Stimulated activated CD4-positive, alpha-beta T cell treated with anti-CD3 and anti-CD28 coated beads, Interleukin-4, amount 100 ng/mL, for 4 hours (primary cell): Measurements from ENCODE around the gene DCDC2.
"Not testable (repeated sequence)": the region's sequence is repeated elsewhere in the genome, so short reads cannot be mapped to it uniquely, and the experiment has no call there.

Source experiments
- DNase-seq, 2 experiments: peaks; one replicate each; pipeline ENCODE4 v3.0.0-alpha.2; 2020

The DCDC2 gene

GRCh38 chr6:24378473-24379097 is 20.7 kb upstream of the DCDC2 start:
- DNase-seq, result no peak

DNA sequence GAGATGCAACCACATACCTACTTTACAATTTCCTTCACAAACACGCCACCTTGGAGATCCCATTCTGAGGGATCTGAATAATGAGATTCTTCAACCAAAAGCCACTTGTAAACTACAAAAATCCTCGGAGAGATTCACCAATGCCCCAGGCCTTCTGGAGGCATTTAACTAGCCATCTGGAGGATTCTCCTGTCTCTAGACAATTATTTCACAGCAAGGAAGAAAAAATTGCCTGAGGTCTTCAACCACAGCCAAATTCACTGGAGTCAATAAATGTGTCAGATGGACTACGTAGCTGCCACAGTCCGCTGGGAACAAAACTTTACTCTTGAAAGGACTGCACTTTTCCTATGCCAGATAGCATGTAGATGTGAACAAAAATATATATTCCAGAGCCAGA is 19.0 kb upstream of the DCDC2 start:
- DNase-seq, result no peak

DNA sequence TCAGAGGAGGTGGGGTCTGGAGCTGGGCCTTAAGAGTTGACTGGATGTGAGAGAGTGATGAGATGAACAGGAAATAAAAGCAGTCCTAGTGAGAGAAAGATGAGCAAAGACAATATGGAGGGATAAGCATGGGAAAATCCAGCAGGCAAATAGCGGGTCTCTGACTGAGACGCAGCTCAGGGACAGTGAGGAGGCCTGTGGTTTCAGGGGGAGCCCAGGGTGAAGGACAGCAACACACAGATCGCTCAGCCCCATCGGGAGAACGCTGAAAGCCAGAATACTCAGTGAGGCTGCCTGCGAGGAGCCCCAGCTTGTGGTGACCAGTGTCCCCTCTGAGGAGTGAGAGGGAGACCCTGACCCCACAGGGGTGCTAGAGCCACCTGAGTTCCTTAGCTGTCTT is 16.8 kb upstream of the DCDC2 start:
- DNase-seq, result no peak

- not testable (repeated sequence) for DNase-seq
Observed at GRCh38 chr6:24365103-24365633, 7.3 kb upstream of the DCDC2 start.

GRCh38 chr6:24362363-24362762 is 4.5 kb upstream of the DCDC2 start:
- not testable (repeated sequence) for DNase-seq

DNA sequence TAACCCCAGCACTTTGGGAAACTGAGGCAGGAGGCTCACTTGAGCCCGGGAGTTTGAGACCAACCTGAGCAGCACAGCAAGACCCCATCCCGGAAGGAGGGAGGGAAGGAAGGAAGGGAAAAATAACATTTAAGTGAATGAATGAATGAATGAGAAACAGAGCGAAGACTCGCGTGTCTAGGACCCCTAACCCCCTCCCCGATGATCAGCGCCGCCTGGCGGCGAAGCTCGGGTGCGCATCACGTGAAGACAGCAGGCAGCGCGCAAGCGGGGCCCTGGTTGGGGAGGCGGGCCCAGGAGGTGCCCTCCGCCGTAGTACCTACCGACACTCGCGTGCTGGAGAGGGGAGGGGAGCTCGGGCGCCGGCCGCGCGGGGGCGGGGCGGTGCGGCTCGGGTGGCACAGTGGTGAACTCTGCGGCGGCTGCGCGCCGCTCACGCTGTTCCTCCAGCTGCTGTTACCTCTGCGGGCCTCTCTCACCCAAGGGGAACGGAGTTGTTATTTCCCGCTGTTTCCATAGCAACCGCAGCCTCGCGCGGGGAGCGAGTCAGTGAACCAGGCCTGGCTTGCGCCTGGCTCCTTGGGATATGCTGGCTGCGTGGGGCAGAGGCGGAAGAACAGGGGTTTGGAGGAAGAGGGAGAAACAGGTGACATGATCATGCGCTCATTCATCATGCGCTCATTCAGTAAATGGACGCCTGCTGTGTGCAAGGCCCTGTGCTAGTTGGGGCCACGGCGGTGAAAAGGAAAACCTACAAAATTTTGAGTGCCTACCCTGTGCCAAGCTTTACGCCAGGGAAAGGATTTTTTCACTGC is 2.0 kb upstream of the DCDC2 start:
- DNase-seq, result peak; percentile 81 to 84

DNA sequence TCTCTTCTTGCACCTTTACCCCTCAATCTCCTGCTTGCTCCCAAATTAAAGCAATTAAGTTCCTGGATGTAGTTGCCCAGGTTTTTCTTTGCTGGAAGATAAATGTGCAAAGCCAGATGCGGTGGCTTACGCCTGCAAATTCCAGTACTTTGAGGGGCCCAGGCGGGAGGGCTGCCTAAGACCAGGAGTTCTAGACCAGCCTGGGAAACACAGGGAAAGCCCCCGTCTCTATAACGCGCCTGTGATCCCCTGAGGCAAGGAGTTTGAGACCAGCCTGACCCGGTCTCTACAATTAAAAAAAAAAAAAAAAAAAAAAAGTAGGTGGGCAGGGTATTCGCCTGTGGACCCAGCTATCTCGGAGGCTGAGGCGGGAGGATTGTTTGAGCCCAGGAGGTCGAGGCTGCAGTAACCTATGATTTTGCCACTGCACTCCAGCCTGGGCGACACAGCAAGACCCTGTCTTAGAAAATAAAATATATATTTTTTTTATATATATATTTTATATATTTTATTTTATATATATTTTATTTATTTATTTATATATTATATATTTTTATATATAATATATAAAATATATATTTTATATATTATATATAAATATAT is 461 bp upstream of the DCDC2 start:
- no peak for DNase-seq

DNA sequence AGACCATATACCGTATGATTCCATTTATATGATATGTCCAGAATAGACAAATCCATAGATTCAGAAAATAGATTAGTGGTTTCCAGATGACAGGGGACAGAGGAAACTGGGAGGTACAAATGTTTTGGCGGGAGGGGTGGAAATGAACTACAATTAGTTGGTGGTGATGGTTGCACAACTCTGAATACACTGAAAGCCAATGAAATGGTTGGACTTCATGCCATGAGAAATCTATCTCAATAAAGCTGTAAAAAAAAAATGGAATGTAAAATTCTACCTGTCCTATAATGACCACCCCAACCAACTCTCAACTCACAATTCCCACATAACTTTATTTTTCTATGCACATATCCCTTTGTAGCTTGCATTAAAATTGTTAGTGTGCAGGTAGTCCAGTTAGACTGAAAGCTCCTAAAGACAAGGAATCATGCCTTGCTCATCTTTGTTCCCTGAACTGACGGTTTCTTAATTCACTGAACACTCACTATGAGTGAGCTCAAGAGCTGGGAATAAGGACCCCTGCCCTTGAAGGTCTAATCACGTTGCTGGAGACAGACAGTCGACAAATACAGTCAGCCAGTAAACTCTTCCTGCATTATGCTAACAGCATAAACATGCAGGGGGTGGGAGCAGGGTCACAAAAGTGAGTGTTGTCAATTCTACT is 1.4 kb downstream of the DCDC2 start:
- no peak for DNase-seq

GRCh38 chr6:24355393-24355792 is 2.5 kb downstream of the DCDC2 start:
- DNase-seq, result no peak

- no peak for DNase-seq
Observed at GRCh38 chr6:24353861-24354260, 4.0 kb downstream of the DCDC2 start.

GRCh38 chr6:24352434-24352833 is 5.4 kb downstream of the DCDC2 start:
- DNase-seq, result no peak

GRCh38 chr6:24344976-24345375 is 12.9 kb downstream of the DCDC2 start:
- no peak for DNase-seq

DNA sequence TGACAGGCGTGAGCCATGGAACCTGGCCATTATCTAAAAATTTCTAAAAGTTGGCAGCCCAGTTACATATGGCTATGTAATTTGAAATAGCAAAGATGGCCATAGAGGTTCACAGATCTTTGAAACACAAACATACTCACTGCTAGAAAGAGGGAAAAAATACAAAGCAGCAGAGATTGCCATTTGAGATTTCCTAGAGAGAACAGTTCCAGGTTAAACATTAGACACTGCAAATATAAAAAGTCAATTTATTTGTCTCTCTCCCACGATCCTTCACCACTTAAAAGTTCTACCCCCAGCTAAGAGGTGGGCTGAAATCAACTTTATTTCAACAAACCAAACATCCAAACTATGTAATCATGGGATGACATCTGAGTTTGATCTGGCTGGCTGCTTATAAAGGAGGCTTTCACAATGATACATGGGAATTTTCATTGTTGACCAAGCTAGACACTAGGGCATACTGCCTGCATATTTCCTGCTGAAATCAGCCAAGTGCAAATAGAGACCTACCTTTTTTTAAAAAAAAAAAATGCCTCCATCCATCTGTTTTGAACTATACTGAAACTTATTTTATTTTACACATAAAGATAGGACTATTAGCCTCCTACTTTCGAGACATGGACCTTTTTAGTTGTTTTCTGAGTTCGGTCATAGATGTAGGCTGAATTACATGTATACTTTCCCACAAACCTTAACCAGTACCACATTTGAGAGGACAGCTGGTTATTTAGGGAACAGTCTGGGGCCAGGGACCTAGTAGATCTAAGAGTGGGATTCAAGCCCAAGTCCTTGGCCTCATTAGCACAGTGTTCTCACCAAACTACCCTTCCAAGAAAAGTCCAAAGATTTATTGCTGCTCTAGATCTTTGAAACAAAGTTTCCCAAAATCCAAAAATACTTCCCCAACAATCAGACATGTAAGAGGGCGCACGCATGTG is 16.6 kb downstream of the DCDC2 start:
- DNase-seq, result no peak

DNA sequence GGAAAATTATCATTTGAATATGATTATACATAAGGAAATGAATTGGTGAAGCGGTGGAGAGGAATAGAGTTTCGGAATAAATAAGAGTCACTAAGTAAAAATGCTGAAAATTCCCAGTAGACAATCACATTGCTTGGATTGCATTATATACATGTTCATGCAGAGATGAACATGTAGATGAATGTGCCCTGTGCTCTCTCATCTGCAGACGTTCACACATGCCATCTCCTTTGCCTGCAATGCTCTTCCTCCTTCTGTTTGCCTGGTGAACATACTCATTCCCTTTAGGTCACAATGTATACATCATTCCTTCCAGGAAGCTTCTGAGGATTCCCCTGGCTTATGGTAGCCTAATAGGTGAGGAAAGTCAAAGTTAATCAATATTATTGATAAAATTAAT is 17.9 kb downstream of the DCDC2 start:
- no peak for DNase-seq

DNA sequence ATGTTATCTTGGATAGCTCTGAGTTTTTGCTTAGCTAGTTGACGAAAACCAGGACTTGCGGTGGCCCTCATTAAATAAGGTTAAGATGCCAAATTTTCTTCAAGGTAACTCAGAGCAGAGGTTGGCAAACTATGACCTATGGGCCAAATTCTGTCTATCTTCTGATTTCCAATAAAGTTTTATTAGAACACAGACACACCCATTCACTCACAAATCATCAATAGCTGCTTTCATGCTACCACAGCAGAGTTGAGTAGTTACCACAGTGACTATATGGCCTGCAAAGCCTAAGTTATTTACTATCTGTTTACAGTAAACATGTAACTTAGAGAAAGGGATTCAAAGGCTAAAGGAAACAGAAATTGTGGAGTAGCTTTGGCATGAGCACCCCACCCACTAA is 23.6 kb downstream of the DCDC2 start:
- DNase-seq, result no peak

- no peak for DNase-seq
Observed at GRCh38 chr6:24332317-24332716, 25.5 kb downstream of the DCDC2 start.

DNA sequence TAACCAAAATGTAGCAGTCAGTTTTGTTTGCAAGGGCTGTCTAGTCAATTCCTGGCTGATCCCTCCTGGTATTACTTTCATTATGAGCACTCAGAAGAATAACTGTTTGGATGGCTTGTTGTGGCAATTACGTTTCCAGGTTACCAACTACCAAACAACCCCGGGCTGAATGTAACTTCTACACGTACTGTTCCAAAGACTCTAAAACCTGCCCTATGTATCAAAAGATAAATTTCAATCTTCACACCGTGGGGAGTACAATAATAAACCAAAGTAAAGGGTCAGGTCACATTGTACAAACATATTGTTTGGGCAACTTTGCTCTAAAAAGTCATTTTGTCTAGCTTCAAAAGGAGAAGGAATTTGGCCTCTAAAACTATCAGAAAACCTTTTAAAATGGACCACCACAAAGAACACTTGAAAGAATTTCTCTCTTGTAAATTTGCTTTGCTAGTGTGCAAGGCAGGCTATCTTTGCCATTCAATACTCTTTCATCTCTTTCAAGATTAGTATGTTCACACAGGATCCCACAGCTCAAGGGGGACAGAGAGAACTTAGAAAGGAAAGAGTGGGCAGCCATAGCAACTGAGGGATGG is 27.6 kb downstream of the DCDC2 start:
- no peak for DNase-seq

GRCh38 chr6:24329451-24329850 is 28.4 kb downstream of the DCDC2 start:
- DNase-seq, result no peak

GRCh38 chr6:24329022-24329421 is 28.8 kb downstream of the DCDC2 start:
- DNase-seq, result no peak

- DNase-seq, result no peak
Observed at GRCh38 chr6:24327756-24328155, 30.1 kb downstream of the DCDC2 start.

DNA sequence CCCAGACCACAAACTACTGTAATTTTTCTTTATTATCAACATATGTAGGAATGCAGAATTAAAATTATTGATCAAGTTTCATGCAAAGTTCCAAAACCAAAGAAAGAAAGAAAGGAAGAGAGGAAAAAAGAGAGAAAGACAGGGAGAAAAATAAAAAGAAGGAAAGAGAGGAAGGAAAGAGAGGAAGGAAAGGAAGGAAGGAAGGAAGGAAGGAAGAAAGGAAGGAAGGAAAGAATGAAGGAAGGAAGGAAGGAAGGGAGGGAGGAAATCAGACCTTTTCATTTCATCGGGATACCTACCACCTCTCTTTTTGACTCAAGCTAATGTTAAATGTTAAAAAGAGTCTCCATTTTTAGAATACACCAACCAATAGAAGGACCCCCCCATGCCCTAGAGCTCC is 31.9 kb downstream of the DCDC2 start:
- no peak for DNase-seq

DNA sequence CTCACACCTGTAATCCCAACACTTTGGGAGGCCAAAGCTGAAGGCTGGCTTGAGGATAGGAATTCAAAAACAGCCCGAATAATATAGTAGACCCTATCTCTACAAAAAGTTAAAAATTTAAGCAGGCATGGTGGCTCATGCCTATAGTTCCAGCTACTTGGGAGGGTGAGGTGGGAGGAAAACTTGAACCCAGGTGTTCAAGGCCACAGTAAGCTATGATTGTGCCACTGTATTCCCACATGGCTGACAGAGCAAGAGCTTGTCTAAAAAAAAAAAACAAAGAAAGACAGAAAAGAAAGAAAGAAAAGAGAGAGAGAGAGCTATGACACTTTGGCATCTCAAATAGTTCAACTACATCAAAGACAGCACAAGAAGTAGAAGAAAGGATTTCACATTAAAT is 33.2 kb downstream of the DCDC2 start:
- DNase-seq, result no peak
